CMK (cell line): Measurements from ENCODE around the gene PLA2G2D.
"Not testable (repeated sequence)": the region's sequence is repeated elsewhere in the genome, so short reads cannot be mapped to it uniquely, and the experiment has no call there.

Source experiments
- DNase-seq: peaks from one replicate; pipeline ENCODE4 v3.0.0-alpha.2; 2010; ENCODE audit warnings: low read depth

Gene PLA2G2D

GRCh38 chr1:20142001-20142710, 22.8 kb upstream of the PLA2G2D start:
- DNase-seq: no peak

DNA sequence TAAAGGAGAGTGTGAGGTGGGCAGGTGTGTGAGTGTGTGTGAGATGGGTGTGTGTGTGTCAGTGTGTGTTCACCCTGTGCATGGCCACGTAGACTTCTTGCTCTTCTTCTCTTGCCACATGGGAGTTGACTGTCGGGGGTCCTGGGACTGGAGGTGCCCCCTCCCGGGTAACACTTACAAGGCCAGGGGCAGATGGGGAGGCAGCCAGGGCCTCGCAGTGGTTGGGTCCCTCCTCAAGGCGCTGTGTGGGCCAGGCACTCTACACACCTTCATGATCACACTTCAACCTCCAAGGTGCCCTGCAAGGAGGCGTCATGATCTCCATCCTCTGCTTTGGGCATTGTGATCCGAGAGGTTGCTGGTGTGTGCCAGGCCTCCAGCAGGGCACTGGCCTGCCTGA, 22.1 kb upstream of the PLA2G2D start:
- no peak for DNase-seq

DNA sequence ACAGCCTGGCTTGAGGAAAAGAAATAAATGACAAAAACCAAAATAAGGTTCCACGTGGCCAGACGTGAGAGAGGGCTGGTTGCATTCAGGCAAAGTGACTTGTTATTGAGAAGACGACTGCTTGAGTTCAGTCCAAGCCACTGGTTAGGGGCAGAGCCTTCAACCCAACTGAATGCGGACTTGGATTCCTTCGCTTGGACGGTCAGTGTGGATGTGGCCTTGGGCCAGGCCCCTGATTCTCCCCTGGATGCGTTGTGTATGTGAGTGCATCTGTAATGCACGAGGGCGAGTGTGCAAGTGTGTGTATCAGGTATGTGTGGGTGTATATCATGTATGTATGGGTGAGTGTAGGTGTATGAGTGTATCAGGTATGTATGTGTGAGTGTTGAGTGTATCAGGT, 21.7 kb upstream of the PLA2G2D start:
- no peak for DNase-seq

DNA sequence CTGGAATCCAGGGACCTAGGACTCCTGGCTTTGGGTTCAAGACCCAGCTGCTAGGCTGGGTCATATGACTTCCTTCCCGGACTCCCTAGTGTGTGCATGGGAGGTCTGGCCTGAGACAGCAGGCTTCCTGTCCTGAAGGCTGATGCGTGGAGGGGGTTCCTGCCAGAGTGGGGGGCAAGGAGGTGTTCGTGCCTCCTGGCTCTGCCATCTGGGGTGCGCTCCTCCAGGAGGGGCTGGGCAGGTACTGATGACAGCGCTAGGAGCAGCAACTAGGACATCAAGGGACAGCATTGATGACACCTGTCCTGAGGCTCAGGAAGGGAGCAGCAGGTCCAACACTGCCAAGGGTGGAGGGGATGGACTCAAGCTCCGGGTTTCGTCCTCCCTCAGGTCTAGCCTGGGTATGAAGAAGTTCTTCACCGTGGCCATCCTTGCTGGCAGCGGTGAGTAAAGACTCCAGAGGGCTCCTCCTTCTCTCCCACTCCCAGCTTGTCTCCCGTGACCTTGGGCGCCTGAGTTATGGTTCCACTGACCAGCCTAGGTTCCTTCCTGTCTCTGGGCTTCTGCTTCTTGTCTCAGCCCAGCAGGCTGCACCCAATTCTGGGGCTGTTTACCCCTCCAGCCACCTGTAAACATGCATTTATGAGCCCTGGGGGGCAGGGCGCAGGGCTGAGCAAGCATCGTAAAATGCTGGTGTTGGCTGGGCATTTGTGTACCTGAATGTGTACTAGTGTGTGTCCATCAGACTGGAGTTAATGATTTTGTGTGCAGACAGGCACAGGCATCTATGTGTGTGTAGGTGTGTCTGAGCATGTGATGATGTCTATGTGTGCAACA, 20.7 kb upstream of the PLA2G2D start:
- no peak for DNase-seq

DNA sequence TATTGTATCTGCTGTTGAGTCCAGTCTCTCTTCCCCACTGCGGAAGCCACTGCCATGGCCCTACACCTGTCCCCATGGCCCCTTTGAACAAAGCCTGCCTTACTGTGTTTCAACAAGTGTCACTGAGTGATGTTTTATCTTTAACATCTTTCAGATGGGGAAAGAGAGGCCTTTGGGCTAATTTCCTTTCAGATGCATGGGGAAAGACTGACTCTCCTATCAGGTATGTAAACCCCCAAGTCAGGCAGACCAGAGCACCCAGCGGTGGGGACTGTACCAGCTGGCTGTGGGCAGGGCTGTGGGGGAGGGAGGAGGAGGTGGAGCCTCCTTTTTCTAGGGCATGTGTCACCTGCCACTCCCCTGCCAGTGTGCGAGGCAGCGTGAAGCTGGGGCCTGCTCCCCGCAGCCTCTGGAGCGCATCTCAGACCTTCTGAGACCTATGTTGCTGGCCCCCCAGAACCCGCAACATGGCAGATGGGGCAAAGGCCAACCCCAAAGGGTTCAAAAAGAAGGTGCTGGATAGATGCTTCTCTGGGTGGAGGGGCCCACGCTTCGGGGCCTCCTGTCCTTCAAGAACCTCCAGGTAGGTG, 19.7 kb upstream of the PLA2G2D start, which contains the start of gene PLA2G2F:
Gene PLA2G2F, plus strand, starts transcription at position 363 of the 590 bp plus-strand sequence. Its CDS starts 105 bp downstream, at position 468.
- no peak for DNase-seq

- no peak for DNase-seq
Measured at GRCh38 chr1:20138346-20138745, 19.0 kb upstream of the PLA2G2D start.

DNA sequence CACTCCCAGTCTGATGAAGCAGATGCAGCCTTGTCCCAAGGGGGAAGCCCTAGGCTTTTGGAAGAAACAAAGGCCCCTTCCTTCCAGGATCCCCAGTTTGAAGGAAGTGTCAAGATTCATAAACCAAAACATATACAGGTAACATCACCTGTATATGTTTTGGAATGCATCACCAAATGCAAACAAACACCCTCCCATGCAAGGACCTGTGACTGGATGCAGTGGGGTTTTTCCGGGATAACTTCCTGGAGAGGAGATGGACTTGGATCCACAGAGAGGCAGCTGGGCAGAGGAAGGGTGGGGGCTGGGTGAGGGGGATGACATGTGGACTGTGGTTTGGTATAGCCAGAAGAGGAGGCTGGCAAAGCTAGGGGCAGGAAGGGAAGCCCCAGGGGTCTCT, 18.3 kb upstream of the PLA2G2D start:
- DNase-seq: no peak

- DNase-seq: no peak
Measured at GRCh38 chr1:20137055-20137454, 17.7 kb upstream of the PLA2G2D start.

DNA sequence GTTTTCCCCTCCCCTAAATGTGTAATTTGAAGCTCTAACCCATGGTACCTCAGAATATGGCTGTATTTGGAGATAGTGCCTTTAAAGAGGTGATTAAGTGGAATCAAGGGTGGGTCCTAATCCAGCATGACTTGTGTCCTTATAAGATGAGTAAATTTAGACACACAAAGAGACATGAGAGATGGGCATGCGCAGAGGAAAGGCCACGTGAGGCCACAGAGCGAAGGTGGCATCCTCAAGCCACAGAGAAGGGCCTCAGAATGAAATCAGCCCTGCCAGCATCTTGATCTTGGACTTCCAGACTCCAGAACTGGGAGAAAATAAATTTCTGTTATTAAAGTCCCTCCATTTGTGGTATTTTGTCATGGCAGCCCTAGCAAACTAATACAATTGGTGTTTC, 16.9 kb upstream of the PLA2G2D start:
- DNase-seq: no peak

DNA sequence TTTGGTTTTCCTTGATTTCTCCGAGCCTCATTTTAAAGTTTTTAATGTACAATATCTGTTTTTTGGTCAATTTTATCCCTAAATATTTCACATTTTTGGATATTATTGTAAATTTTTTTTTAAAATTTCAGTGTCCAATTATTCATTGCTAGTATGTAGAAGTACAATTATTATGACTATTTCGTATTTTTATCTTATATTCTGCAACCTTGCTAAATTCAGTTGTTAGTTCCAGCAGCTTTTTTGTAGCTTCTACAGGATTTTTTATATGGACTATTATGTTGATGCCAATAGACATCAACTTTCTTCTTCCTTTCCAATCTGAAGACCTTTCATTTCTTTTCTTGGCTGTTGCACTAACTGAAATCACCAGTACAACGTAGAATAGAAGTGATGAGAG, 15.7 kb upstream of the PLA2G2D start:
- no peak for DNase-seq

DNA sequence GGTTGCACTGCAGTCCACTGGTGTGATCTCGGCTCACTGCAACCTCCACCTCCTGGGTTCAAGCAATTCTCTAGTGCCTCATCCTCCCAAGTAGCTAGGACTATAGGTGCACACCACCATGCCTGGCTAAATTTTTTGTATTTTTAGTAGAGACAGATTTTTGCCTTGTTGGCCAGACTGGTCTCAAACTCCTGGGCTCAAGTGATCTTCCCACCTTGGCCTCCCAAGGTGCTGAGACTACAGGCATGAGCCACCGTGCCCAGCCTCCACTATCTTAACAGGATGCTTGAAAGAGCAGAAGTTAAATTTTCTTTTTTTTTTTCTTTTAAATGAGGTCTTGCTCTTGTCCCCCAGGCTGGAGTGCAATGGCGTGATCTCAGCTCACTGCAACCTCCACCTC, 11.2 kb upstream of the PLA2G2D start:
- DNase-seq: not testable (repeated sequence)

DNA sequence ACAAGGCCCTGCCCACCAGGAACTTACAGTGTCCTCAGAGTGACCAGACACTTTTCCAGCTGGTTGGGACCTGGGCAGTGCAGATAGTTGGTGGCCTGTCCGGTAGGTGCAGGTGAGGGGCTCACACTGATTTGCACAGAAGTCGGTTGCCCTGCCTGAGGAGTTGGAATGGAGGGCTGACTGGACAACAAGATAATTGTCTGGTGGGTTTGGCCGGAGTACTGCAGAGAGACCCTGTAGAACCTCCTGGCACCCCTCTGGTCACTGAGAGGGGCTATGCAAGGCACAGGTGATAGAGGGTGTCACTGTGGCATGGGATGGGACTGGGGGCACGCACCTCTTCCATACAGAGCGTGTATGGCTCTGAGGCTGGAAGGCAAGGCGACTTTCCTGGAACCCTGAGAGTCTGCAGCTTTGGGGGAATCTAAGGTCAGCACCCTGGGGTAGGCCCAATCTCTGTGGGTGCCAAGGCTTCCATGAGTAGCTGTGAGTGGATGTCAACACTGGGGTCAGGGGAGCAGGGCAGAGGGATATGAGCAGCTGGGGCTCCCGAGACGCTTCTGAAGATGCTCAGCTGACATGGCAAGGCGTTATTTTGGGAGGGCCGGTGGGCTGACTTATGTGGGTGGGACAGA, 7.6 kb upstream of the PLA2G2D start:
- DNase-seq: no peak

DNA sequence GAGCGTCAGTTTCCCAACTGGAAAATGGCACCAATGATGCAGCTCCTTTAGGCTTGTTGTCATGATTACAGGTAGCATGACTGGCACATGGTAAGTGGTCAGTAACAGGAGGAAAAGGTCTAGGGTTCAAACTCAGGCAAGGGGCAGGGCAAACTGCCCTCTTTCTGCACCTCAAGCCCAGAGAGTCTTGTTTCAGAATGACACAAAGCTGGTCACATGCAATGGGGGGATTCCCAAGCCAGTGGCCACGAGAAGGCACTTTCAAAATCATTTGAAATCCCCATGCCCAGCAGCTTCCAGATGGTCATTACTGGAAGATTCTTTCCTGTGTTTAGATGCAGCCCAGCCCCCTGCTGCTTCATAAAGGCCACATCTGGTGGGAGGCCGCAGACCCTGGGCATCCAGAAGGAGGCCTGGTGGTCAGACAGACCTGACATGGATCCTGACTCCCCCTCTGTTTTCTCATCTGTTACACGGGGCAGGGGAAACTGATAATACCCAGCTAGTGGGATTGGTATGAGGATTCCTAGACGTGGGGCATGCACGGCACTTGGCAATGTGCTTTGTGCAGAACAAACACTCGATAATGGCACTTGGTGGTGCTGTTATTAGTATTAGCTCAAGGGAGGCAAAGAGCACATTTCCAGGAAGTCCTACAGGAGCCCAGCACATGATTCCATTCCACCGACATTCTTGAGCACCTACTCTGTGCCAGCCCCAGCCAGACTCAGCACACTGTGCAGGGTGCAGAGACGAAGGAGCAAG, 6.9 kb upstream of the PLA2G2D start:
- no peak for DNase-seq

DNA sequence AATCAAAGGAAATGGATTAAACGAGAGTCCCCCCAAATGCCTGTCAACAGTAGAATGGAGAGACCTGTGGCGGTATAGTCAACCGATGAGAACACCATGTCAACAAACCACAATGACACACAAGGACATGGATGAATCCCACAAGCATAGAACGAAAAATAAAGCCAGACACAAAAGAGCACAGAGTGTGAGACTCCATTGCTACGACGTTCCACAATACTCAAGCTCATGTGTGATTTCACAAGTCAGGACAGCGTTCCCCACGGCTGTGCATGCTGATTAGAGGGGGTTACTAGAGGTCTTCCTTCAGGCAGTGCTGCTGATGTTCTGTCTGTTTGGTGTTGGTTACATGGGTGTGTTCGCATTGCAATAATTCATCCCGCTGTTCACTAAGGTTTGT, 5.8 kb upstream of the PLA2G2D start:
- DNase-seq: no peak

- DNase-seq: no peak
Measured at GRCh38 chr1:20124456-20125057, 5.2 kb upstream of the PLA2G2D start.

DNA sequence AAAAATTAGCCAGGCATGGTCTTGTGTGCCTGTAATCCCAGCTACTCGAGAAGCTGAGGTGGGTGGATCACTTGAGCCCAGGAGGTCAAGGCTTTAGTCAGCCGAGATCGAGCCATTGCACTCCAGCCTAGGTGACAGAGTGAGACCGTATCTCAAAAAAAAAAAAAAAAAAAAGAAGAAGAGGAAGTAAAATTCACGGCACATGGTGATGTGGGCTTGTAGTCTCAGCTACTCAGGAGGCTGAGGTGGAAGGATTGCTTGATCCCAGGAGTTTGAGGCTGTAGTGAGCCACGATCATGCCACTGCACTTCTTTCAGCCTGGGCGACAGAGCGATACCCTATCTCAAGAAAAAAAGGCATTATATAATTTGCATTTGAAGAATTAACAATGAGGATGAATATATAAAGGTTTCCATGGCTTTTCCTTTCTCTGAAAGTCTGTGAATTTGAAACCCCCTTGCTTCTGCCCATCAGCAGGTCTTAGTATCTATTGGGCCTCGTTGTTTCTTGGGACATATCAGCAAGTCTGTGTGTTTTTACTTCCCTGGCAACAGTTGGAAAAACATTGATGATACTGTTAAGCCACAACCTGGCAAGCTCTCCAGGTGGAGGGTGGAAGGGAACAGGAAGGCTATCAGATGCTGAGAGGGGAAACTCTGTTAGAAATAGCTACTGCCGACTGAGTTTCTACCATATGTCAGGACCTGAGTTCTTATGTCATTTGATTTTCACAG, 4.6 kb upstream of the PLA2G2D start:
- DNase-seq: no peak

DNA sequence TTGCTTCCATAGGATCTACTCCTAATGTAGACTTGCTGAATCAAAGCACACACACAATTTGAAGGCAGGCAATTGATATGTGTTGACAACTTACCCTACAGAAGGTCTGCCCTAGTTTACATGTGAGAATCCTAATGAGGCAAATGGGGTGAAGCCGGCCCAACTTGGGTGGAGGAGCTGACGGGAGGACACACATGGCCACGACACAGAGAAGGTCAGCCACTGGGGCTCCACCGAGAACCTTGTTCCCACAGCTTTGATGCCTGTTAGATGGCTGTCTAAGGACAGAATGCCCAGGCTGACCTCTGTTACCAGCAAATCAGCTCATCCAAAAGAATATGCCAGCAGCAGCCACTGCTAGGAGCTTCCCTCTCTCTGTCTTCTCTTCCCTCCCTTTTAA, 1.5 kb upstream of the PLA2G2D start:
- no peak for DNase-seq

DNA sequence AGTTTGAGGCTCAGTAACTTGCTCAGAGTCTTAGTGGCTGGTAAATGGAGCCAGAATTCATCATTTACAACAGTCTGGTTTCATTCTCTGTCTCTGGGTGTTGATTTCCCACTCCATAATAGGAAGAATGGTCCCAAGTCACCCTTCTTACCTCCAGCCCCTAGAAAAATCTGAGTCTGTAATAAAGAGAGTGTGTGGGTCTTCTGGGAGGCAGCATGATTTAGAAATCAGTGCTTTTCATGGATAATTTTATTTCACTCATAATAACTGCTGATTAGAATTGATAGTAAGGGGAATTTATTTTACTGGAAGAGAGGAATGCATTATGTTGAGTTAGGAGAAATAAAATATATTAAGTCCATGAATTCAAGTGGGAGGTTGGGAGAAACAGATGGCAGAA, 2.1 kb downstream of the PLA2G2D start:
- no peak for DNase-seq

GRCh38 chr1:20115916-20116315, 3.4 kb downstream of the PLA2G2D start:
- no peak for DNase-seq

- DNase-seq: no peak
Measured at GRCh38 chr1:20115479-20115878, 3.9 kb downstream of the PLA2G2D start.
